RKO (cell line): Measurements from ENCODE around the gene GOLPH3.
"Not testable (repeated sequence)": the region's sequence is repeated elsewhere in the genome, so short reads cannot be mapped to it uniquely, and the experiment has no call there.

Experiments used
- DNase-seq: peaks from one replicate; pipeline ENCODE4 v3.0.0-alpha.2; 2016; ENCODE audit warnings: low spot score

The GOLPH3 gene

DNA sequence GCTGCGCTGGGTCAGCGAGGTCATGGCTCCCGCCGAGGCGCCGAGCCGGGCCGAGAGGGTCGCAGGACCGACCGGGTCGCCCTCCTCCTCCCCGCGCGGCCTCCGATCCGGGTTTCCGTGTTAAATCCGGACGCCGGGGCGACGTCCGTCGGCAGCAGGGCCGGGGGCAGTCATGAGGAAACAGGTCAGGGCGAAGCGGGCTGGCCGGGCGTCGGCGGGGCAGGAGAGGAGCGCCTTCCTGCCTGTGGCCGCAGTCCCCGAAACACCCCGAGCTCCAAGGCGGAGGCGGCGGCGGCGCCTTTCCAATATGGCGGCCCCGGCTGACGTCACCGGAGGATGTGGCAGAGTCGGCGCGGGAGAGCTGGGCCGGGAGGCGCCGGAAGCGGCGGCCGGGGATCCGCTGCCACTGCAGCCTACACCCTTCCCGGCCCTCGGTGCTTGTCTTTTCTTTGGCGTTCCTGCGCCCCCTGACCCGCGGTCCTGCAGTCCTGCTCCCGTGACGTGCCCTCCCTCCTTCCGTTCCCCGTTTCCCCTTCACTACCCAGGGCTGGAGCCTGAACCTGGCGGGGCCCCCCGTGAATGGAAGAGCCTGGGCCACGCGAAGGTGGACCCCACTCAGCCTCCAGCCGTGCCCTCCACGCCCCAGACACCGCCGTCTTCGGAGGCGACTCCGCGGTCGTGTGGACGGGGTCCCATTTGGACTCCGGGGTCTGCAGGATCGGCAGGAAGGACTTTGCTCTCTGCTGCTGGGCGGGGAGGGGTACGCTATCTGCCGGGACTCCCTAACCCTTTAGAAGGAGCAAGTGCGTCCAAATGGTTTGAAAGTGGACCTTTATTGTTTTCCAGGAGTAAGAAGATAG, at the start of gene GOLPH3:
Gene GOLPH3 (minus strand): TSS at position 309 of the 860 bp plus-strand sequence. CDS start 285 bp downstream, at position 24.
- DNase-seq: peak; percentile 90

DNA sequence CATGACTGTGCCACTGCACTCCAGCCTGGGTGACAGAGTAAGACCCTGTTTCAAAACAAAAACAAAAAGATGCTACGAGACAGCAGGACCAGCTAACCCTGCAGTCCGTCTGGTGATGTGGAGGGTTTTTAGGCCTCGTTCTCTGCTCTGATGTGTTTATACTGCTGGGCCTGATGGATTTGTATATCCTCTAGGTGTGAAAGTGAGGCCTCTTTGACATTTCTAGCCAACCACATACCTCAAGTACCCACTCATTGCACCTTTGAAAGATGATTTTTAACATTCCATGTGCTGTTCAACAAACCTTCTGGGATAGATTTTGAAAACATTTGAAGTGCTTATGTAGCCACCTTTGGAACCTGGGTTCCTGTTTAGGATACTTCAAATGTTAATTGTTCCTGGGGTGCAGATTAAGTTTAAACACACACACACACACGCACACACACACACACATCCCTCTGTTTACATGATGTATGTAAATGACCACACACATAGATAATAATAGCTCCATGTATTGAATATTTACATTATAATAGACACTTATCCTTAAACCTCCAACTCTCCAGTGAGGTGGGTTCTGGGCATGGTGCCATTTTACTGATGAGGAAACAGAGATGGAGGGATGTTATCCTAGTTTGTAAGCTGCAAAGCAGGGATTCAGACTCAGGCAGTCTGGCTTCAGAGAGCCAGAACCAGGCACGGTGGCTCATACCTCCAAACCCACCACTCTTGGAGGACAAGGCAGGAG, 48.8 kb upstream of the GOLPH3 start:
- no peak for DNase-seq

DNA sequence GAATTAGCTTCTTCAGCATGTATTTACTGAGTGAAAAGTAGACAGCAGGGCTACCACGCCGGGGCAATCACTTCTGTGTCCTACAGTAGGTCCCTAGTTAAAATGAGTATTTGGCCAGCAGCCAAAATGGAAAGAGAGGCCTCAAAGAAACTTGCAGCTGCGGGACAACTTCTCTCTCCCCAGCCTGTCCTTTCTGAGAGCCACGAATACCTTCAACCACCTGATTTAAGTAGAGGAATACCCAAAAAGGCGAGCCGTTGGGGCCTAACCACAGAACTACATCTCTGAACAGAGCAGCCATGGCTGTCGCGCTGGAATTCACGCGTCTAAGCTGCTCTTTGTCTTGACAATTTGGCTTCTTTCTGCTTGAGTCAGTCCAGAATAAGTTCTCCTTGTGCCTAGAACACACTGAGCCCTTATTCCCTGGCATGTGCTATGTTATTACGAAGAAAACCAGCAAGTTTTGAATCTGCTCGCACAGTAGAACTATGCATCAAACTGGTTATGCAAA, 43.8 kb upstream of the GOLPH3 start:
- no peak for DNase-seq

DNA sequence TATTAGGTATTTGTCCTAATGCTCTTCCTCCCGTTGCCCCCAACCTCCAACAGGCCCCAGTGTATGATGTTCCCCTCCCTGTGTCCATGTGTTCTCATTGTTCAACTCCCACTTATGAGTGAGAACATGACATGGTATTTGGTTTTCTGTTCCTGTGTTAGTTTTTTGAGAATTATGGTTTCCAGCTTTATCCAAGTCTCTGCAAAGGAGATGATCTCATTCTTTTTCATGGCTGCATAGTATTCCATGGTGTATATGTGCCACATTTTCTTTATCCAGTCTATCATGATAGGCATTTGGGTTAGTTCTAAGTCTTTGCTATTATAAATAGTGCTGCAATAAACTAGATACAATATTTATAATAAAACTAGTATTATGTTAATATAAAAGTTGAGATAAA, 40.2 kb upstream of the GOLPH3 start:
- DNase-seq: not testable (repeated sequence)

DNA sequence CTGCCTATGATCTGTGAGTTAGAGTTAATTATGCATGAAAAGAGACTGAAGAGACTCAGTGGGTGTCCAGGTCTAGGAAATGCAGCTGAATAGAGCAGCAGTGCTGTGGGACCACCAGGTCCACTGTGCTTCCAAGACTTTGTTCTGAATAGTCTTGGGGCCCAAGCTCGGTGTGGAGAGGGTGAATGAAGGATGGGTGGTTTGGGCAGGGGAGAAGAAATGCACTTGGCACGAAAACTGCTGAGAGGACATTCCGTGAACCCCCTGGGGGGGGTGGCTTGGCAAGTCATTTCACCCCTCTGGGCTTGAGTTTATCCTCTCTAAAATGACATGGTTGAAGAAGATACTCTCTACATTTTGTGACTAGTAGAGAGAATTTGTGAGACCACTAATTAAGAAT, 36.0 kb upstream of the GOLPH3 start:
- no peak for DNase-seq

DNA sequence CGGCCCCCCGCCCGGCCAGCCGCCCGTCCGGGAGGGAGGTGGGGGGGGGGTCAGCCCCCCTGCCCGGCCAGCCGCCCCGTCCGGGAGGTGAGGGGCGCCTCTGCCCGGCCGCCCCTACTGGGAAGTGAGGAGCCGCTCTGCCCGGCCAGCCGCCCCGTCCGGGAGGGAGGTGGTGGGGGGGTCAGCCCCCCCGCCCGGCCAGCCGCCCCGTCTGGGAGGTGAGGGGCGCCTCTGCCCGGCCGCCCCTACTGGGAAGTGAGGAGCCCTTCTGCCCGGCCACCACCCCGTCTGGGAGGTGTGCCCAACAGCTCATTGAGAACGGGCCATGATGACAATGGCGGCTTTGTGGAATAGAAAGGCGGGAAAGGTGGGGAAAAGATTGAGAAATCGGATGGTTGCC, 34.7 kb upstream of the GOLPH3 start:
- DNase-seq: not testable (repeated sequence)

DNA sequence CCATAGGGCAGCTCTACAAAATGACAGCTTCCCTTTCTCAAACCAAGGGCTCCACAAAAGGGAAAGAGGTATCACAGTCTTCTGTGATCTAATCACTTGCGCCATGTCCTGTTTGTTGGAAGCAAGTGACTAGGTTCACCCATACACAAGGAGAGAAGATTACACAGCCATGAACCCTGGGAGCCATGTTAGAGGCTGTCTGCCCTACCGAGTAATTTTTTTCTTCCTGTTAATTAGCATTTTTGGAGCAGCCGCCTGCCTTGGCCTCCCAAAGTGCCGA, 33.2 kb upstream of the GOLPH3 start:
- no peak for DNase-seq

DNA sequence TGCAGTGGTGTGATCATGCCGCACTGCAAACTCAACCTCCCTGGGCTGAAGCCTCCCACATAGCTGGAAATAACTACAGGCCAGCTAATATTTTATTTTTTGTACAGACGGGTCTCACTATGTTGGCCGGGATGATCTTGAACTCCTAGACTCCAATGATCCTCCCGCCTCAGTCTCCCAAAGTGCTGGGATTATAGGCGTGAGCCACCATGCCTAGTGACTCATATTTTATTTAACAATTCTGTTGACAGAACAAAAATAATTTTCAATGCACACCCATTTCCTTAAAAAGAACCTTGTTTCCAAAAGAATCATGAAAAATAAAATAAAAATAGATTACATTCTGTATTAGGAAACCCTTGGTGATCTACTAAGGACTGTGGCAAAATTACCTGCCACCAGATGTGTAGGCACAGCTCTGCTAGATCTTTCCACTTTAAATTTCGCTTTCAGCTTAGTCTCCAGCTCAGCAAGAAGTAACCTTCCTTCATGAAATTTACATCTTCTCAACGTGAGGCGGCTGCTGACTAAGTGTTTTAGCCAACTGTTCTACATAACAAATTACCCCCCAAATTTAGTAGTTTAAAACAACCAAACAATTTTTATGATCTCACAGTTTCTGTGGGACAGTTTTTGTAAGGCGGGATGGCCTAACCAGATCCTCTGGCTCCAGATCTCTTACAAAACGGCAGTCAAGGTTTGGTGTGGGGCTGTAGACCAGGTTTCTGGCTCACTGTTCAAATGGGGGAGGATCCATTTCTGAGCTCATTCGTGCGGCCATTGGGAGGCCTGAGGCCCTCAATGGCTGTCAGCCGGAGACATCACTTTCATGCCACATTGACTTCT, 32.6 kb upstream of the GOLPH3 start:
- no peak for DNase-seq

DNA sequence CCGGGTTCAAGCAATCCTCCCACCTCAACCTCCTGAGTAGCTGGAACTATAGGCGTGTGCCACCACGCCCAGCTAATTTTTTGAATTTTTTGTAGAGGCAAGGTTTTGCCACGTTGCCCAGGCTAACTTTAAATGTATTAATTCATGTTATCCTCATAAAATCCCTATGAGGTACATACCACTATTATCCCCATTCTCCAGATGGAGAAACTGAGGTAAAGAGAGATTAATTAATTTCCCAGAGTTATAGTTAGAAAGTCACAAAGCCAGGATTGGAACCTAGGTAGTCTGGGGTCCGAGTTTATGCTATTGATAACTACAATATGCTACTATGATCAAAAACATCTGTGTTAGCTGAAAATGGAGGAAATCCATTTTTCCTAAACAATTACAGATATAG, 31.9 kb upstream of the GOLPH3 start:
- no peak for DNase-seq

DNA sequence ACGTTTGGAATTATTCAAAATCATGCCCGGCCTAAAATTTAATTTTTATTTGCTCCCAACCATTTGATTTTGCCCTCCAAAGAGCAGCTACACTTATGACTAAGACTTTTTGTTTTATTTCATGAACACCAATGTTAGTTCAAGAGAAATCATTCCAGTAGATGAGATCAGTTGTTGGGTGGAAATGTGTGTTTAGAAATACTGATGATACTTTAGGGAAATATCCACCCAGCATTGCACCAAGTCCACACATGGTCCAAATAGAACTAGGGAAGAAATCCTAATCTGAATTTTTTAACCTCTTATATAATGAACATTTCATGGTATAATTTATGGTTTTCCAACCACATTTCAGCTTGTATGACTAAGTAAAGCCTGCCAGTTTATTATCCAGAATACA, 28.3 kb upstream of the GOLPH3 start:
- DNase-seq: no peak

DNA sequence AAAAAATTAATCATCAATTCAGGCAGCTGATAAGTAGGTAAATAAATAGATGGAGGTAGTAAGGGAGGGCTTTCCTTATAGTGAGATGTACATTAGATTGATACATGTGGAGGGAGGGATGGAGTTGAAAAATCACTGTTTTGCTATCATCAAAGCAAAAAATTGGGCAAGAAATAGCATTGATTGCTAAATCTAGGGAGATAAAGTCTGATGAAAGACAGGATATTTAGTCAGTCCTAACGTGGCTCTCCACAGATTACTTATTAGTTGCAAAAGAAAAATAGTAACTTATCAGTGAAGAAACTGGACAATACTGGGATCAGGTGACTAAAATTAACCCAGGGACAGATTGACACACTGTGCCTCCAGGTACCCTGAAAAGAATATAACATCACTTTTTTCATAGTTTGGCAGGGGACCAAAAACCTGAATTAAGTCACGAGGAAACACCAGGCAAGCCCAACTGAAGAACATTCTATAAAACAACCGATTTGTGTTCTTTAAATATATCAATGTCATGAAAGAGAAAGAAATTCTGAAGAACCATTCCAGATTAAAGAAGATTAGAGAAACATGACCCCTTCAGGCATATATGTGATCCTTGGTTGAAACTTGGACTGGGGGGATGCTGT, 27.1 kb upstream of the GOLPH3 start:
- DNase-seq: no peak

DNA sequence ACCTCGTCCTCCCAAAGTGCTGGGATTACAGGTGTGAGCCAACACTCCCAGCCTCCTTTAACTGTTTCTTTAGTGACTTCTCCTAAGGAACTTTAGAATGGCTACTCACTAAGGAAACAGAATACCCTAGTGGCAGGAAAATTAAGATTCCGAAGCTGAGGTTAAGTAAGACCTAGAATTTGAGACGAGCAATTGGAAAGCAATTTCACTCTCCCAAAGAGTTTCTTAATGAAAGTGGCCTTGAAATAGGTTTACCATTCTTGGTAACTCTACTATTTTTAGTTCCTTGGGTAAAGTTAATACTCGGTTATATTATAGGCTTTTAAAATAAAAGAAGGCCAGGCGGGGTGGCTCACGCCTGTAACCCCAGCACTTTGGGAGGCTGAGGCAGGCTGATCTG, 22.9 kb upstream of the GOLPH3 start:
- no peak for DNase-seq

DNA sequence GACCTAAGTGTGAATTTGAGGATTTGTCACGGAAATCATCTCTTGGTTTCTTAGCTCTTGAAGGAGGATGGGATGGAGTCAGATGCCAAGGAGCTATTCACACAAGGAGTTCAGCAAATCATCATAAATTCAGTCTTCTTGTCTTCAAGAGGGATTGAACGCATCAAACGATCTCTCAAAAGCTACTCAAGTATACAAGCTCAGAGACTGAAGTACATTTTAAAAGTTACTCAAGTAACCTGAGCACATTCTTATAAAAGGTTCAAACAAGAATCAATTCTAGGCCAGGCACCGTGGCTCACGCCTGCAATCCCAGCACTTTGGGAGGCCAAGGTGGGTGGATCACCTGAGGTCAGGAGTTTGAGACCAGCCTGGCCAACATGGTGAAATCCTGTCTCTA, 21.1 kb upstream of the GOLPH3 start:
- no peak for DNase-seq

DNA sequence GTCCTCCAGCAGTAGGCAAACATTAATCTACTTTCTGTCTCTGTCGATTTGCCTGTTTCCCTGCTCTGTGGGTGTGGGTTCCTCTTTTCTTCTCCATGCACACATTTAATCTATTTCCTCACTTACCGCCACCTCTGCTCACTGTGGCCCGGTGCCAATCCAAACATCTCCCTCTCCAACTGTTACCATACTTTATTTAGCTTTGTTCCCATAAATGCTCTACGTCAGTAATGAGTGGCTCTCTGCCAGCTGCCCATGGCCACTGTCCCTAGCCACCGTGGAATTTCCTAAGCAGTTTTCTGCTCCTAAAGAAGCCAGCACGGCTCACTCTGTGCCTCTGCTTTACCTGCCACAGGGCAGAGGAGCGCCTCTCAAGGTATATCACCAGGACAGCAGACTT, 19.5 kb upstream of the GOLPH3 start:
- DNase-seq: no peak

DNA sequence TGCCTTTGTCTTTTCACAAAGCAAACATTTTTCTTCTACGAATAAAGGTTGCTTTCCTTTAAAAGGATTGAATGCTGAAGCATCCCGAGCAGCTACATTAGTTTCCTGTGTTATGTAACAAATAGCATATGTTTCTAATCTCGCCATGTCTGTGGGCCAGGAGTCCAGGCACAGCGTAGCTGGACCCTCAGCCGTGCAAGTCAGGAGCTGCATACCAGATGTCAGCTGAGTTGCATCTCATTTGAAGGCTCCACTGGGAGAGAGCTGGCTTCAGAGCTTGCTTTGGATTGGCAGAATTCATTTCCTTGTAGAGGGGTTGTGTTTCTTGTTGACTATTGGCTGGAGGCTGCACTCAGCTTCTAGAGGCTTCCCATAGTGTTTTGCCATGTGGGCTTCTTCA, 16.0 kb upstream of the GOLPH3 start:
- no peak for DNase-seq

DNA sequence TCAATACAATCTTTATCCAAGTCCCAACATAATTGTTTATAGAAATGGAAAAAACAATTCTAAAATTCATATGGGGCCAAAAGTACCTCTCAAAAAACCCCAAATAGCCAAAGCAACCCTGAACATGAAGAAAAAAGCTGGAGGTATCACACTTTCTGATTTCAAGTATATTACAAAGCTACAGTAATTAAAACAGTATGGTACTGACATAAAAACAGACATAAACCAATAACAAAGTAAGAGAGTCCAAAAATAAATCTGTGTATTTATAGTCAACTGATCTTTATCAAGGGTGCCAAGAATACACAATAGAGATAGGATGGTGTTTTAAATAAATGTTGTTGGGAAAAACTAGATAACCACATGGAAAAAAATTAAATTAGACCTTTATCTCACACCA, 13.6 kb upstream of the GOLPH3 start:
- DNase-seq: no peak

DNA sequence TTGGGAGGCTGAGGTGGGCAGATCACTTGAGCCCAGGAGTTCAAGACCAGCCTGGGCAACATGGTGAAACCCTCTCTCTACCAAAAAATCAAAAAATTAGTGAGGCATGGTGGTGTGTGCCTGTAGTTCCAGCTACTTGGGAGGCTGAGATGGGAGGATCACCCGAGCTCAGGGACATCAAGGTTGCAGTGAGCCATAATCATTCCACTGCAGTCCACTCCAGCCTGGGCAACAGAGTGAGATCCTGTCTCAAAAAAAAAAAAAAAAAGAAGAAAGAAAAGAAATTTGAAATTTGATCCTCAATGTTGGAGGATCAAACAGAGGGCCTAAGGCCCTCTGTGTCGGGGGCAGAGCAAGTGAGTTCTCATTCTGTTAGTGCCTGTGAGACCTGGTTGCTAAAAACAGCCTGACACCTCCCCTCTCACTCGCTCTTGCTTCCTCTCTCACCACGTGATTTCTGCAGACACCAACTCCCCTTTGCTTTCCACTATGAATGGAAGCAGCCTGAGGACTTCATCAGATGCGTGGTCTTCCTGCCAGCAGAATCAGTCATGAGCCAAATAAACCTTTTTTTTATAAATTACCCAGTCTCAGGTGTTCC, 8.4 kb upstream of the GOLPH3 start:
- DNase-seq: no peak

DNA sequence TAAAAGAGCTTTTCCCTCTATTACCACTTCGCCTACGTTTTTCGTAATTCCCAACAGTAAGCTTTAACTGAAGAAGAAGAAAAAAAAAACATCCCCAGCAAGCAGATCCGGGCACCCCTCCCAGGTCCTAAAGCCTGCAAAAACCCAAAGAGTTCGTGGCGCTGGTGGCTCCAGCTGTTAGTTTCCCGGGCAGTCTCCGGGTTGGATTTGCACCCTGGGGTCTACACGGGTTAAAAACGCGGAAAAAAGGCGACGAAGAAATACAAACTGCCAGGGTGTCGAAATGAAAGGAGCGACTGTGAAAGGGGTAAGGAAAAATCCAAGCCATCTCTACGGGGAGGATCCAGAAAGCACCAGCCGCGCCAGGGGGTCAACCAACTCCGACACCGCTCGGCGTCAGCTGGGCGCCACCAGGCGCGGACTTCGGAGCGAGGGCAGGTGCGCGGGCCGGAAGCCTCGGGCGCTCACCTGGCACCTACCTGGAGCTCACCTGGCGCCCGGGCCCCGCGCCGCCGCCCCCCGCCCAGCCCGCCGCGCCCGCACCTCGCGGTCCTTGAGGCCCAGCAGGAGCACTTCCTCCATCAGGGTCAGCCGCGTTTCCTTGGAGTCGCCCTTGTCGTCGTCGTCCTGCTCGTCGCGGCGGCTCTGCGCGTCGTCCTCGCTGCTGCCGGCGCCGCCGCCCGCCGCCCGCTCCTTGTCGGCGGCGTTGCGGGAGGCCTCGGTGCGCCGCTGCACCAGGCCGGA, 680 bp downstream of the GOLPH3 start:
- DNase-seq: peak; percentile 80

DNA sequence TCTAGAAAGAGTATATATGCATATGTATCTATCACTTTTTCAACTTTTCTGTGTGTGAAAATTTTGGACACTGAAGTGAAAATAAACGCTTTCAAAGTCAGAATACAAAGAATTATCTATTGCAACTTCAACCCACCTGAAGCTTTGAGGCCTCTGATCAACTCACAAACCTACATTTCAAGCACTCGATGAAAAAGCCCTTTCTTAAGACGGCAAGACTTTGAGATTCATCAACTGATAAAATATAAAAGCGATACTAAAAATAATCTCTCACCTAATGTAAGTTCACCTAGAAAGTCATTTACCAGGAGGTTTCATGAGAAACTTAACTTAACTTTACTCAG, 1.2 kb downstream of the GOLPH3 start:
- peak; percentile 30 for DNase-seq

DNA sequence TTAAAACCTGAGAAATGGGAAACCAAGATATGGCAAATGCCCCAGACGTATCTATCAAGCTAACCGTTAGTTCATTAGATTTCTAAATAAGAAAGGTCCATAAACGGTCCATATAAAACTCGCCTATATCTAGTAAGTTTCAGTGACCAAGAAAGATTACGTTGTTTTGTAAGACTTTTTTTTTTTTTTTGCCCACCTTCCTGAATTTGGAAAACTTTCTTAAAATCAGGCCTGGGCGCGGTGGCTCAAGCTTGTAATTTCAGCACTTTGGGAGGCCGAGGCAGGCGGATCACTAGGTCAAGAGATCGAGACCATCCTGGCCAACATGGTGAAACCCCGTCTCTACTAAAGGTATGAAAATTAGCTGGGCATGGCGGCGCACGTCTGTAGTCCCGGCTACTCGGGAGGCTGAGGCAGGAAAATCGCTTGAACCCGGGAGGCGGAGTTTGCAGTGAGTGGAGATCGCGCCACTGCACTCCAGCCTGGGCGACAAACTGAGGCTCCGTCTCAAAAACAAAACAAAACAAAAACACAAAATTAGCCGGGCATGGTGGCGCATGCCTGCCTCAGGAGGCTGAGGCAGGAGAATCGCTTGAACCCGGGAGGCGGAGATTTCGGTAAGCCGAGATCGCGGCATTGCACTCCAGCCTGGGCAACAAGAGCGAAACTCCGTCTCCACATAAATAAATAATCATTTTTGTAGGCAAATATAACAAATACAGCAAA, 1.8 kb downstream of the GOLPH3 start:
- DNase-seq: not testable (repeated sequence)
